ENCODE data around the gene STX3.
"Not testable (repeated sequence)": the region's sequence is repeated elsewhere in the genome, so short reads cannot be mapped to it uniquely, and the experiment has no call there.

Gene STX3

DNA sequence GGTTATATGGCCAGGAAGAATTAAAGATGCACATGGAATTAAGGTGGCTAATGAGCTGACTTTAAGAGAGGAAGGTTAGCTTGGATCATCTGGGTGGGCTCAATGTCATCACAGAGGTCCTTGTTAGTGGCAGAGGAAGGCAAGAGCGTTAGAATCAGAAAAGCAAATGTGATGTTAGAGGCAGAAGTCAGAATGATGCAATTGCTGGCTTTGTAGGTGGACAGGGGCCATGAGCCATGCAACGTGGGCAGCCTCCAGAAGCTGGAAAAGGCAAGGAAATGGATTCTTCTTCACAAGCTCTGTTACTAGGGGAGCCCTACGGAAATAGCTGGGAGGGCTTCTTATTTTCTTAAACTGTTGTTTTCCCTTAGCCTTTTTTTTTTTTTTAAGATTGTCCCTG lies 92.5 kb downstream of the STX3 start:
- no peak for DNase-seq

DNA sequence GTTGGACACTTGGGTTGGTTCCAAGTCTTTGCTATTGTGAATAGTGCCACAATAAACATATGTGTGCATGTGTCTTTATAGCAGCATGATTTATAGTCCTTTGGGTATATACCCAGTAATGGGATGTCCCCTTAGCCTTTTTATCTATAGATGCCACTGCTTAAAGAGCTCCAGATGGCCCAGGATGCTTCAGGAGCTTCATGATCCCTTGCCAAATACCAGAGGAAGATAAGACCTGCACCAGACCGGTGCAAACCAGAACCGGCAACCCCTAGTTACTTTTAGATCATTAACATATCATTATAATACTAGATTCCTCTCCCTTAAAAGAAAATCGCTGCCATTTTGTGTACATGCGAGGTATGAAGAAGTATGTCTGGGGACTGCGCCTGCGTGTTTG lies 93.3 kb downstream of the STX3 start:
- DNase-seq, result not testable (repeated sequence)

DNA sequence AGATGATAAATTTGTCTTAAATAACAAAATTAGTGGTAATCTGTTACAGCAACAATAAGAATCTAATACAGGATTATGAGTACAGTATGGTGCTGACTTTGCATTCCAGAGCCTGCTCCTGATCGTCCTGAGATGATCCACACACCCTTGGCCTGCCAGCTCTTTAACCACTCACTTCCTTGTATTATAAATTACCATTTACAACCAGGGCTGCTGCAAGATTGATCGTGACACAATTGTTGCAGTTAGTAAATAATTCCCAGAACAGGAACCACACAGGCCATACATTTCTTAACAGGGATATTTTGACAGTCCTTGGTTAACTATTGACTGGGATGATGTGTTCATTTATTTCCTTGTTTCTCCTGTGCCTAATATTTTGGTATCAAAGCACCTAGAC lies 94.0 kb downstream of the STX3 start:
- no peak for DNase-seq

DNA sequence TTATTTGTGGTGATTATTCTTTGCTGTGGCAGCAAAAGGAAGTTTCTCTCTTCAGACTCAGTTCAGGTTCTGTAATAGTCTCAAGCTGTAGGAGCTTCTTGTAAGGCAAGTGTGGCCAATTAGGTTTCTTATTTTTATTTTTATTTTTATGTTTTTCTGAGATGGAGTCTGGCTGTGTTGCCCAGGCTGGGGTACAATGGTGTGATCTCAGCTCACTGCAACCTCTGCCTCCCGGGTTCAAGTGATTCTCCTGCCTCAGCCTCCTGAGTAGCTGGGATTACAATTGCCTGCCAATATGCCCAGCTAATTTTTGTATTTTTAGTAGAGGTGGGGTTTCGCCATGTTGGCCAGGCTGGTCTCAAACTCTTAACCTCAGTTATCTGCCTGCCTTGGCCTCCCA lies 94.4 kb downstream of the STX3 start:
- DNase-seq, result not testable (repeated sequence)

DNA sequence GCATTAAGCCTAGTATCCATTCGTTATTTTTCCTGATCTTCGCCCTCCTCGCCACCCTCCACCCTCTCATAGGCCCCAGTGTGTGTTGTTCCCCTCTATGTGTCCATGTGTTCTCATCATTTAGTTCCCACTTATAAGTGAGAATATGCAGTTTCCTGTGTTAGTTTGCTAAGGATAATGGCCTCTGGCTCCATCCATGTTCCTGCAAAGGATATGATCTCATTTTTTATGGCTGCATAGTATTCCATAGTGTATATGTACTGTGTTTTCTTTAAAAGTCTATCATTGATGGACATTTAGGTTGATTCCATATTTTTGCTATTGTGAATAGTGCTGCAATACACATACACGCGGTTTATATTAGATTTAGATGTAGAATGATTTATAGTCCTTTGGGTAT lies 96.2 kb downstream of the STX3 start:
- DNase-seq, result not testable (repeated sequence)

DNA sequence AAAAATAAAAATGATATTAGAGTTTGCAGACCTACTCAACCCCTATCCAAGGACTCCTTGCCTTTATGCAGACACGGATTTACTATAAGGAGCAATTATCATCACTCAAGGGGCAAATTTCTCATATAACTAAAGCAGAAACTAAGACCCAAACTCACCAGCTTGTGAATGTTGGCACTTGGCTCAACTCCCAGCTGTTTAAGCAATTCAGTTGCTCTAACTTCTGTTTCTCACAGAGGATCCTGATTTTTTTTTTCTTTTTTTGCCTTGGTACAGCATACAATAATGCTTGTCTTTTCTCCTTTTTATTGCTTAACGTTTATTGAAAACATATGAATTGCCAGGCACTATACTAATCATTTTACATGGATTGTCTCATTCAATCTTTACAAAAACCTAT lies 99.7 kb downstream of the STX3 start:
- no peak for DNase-seq
